Heart right ventricle (tissue), 16 donors: ENCODE results near the gene PRMT5. TPM values are rescaled to one million over a fixed set of nuclear protein-coding genes. Genes with fewer than 3 reads are reported as not detected.

Experiments used
- ATAC-seq, 8 donors: fragments of 200-7000 bp; cut with Tn5 transposase; one replicate each; pipeline ENCODE4 v1.9.1; 2020; ENCODE audit warnings: mild to moderate bottlenecking in 8 of 8, moderate library complexity in 8 of 8, moderate number of reproducible peaks in 1 of 8
- DNase-seq, 2 donors: peaks; one replicate each; pipeline ENCODE4 v3.0.0-alpha.2; 2020
- H3K27ac ChIP-seq, 10 donors: fragments of 200-600 bp; sonication (generic) in 2 of 10; one replicate each; pipeline versions ENCODE4 v1.5.0 to v1.8.0; 2020 to 2022; ENCODE audit warnings: mild to moderate bottlenecking in 3 of 10
- H3K27me3 ChIP-seq, 7 donors: fragments of 200-600 bp; one replicate each; pipeline ENCODE4 v1.8.0; 2021 to 2022; ENCODE audit warnings: mild to moderate bottlenecking in 2 of 7
- H3K36me3 ChIP-seq, 9 donors: fragments of 200-600 bp; sonication (generic) in 1 of 9; one replicate each; pipeline versions ENCODE4 v1.5.0 to v1.8.0; 2020 to 2022; ENCODE audit warnings: mild to moderate bottlenecking in 2 of 9
- H3K4me1 ChIP-seq, 9 donors: fragments of 200-600 bp; sonication (generic) in 1 of 9; one replicate each; pipeline versions ENCODE4 v1.5.0 to v1.8.0; 2020 to 2022; ENCODE audit warnings: mild to moderate bottlenecking in 4 of 9
- H3K4me3 ChIP-seq, 10 donors: fragments of 200-600 bp; sonication (generic) in 2 of 10; one replicate each; pipeline versions ENCODE4 v1.5.0 to v1.8.0; 2020 to 2022; ENCODE audit warnings: mild to moderate bottlenecking in 7 of 10, moderate library complexity in 2 of 10
- H3K9me3 ChIP-seq, 11 donors: fragments of 200-600 bp in 10 of 11; sonication (generic) in 2 of 11; one replicate each; pipeline versions ENCODE4 v1.5.0 to v1.8.0; 2013 to 2022; ENCODE audit warnings: mild to moderate bottlenecking in 2 of 11, control low read depth in 1 of 11, moderate library complexity in 1 of 11
- CTCF ChIP-seq, 9 donors: fragments of 200-600 bp; sonication (generic) in 2 of 9; IDR thresholded peaks; one replicate each; pipeline versions ENCODE4 v1.5.0 to v1.8.0; 2021 to 2022; ENCODE audit warnings: antibody characterized with exemption in 9 of 9, mild to moderate bottlenecking in 5 of 9, moderate library complexity in 1 of 9
- WGBS, 2 donors: extraction: QIAGEN DNeasy Blood & Tissue Kit; methylation state at CpG; one replicate each; pipeline ENCODE4 v1.1.7; 2013; ENCODE audit warnings: inconsistent platforms in 1 of 2; 5-methylcytosine and 5-hydroxymethylcytosine counted together
- intact Hi-C, 10 donors: fragments of 100-400 bp; cut with DNase I; formaldehyde crosslinking; loops; one replicate each; pipeline versions ENCODE4 v1.11.1 to v1.14.2; 2022
- polyA plus RNA-seq, 2 donors: library from polyadenylated mRNA; stranded (reverse); fragments of 200-250 nt; gene quantifications; one replicate each; pipeline ENCODE4 v1.2.3, GENCODE V29; 2013
- total RNA-seq, 10 donors: library from RNA; stranded (reverse); fragmentation: NEBNext Ultra II Directional in 3 of 10; extraction: Animal tissue kit (Norgen Biotek cat#: 25700) in 3 of 10; gene quantifications; one replicate each; pipeline versions ENCODE4 v1.2.1 to v1.2.4, GENCODE V29; 2021 to 2023
- donor health status: Arrhythmogenic right ventricular cardiomyopathy.
- donor health status: ischemic (EF 13 %, LVEDD 7.1; RV severe dilation, severe dysfunction).
- donor health status: healthy with polysubstance abuse.
- donor health status: DM: no; HTN: yes; CAD: no.
- donor health status: DM: no; HTN: no; CAD: no.
- donor health status: ischemic (EF 25% LVEDD 6.9; RV normal size, moderate dysfunction).
- donor health status: ischemic (EF 25% LVEDD 5.7; RV mildly dilated, moderate dysfunction).
- donor health status: healthy.
- donor health status: DM: yes; HTN: yes; CAD: no.
- donor health status: Ischemic cardiomyopathy.
- donor health status: ischemic (EF 35%, LVEDD 5.7; RV mildly dilated, moderate dysfunction).
- donor health status: nonischemic (EF 11% LVEDD 7.7; RV severe dilation, severe dysfunction).
- donor health status: DM: yes; HTN: yes; CAD: no.
- donor health status: PGD.
- donor health status: ischemic (EF 29% LVEDD 5.4; RV normal size, mild dysfunction).
- donor health status: nonischemic (EF 23%, LVEDD 6.1; RV moderate dilation, normal function).

The PRMT5 gene
- total and polyA plus RNA-seq, 12 donors = 7.8 to 75.1 (median 48.2) TPM

GRCh38 chr14:22872033-22872832 is 56.9 kb downstream of the PRMT5 start:
- peak; percentile 43 to 71 (median 58) for ATAC-seq
- peak; percentile 74 to 81 for DNase-seq
- peak overlapping the region; percentile 74 to 97 (median 90) for H3K4me3 ChIP-seq
- peaks cover 0 to 43% (median 35%) of the 10 kb centered on the region in 9 donors for H3K36me3 ChIP-seq
- no peaks in the 10 kb centered on the region for H3K9me3 ChIP-seq
- intact Hi-C loops = loop anchor here in 2 of 10 donors (2.0 to 5.0 kb wide), 2 partner anchors 29 to 45 kb away; partner anchors contain the start of gene RBM23 (in 2 of the 2)
- peaks cover 2 to 30% (median 25%) of the 10 kb centered on the region in 9 donors for H3K4me1 ChIP-seq
- 0% methylated on average over 45 of the region's 45 CpGs for WGBS, 2 donors
- no peaks in the 10 kb centered on the region for H3K27me3 ChIP-seq
- peak; percentile 83 to 97 (median 90) for TF ChIP-seq CTCF (IDR thresholded peaks at IDR 0.05)
- peak overlapping the region; percentile 95 to 99 (median 98) for H3K27ac ChIP-seq

DNA sequence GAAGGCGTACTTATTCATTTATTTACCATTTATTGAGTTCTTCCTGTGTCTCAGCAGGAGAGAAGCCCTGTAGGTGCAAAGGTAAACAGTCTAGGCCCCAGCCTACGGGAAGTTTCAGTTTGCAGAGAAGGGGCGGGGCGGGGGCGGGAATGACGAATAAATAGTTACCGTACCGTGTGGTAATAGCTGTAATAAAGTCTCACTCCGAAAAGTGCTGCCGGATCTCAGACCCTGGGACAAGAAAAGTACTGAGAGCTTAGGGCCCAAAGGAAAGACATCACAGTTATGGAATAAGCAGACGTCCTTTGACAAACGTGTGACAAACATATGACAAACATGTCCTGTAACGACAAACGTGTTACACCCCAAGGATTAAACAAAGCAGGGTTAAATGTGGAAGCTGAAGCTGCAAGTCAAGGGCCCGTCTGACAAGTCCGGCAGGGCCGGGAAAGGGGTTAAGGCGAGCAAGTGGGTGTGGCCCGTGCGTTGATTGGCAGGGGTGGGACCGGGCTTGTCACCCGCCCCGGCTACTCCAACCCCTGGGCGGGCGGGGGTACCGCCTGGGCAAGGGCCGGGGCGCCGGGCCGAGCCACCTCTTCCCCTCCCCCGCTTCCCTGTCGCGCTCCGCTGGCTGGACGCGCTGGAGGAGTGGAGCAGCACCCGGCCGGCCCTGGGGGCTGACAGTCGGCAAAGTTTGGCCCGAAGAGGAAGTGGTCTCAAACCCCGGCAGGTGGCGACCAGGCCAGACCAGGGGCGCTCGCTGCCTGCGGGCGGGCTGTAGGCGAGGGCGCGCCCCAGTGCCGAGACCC is 57.7 kb downstream of the PRMT5 start, which contains the start of gene LRP10:
Gene LRP10 (plus strand): TSS at position 517 of the 809 bp plus-strand sequence. CDS start 564 bp downstream, outside the sequence.
- ATAC-seq (peak; percentile 95 to 97 (median 96)), DNase-seq (peak; percentile 92 to 95)
- Histone ChIP-seq H3K27ac (peak within 1 kb of the TSS; percentile 95 to 99 (median 98)), H3K36me3 (peaks cover 0 to 35% (median 27%) of the 10 kb centered on the region in 9 donors), H3K9me3 (no peaks in the 10 kb centered on the region), H3K4me3 (peak within 1 kb of the TSS; percentile 74 to 97 (median 90)), H3K27me3 (no peaks in the 10 kb centered on the region), H3K4me1 (peaks cover 2 to 30% (median 24%) of the 10 kb centered on the region in 9 donors)
- intact Hi-C loops = loop anchor here in 2 of 10 donors (2.0 to 5.0 kb wide), 2 partner anchors 29 to 46 kb away; partner anchors contain the start of gene RBM23 (in 2 of the 2)
- 0% methylated on average over 49 to 50 of the region's 50 CpGs for WGBS, 2 donors
- TF ChIP-seq CTCF (IDR thresholded peaks at IDR 0.05) = peak in 1 of 9 donors; percentile 7

- peak overlapping the region; percentile 95 to 99 (median 98) for H3K27ac ChIP-seq
- H3K4me3 ChIP-seq = peak overlapping the region; percentile 23 to 97 (median 86)
- intact Hi-C loops = loop anchor here in 2 of 10 donors (5.0 kb wide), 1 partner anchor 46 kb away; the partner anchor contains the start of gene RBM23 (in 2 of the 2)
- peaks cover 0 to 29% (median 21%) of the 10 kb centered on the region in 9 donors for H3K36me3 ChIP-seq
- 3 to 6% methylated on average over 1 of the region's 1 CpG for WGBS, 2 donors
- DNase-seq (no peak), ATAC-seq (peak in 7 of 8 donors; percentile 1 to 26 (median 19))
- H3K9me3 ChIP-seq = no peaks in the 10 kb centered on the region
- TF ChIP-seq CTCF (IDR thresholded peaks at IDR 0.05) = no peak
- H3K27me3 ChIP-seq = no peaks in the 10 kb centered on the region
- peaks cover 2 to 33% (median 21%) of the 10 kb centered on the region in 9 donors for H3K4me1 ChIP-seq
Observed at GRCh38 chr14:22870811-22871223, 58.4 kb downstream of the PRMT5 start.

Other genes starting within 250 kb of the PRMT5 start
- gene OXA1L, start 162.7 kb downstream of the PRMT5 start, total RNA-seq = 100 to 1,000 TPM; 138 to 219 (median 189) TPM
- gene OXA1L, start 162.7 kb downstream of the PRMT5 start, polyA plus RNA-seq = 100 to 1,000 TPM; 143 to 146 TPM
- 10 to 100 TPM in 1 of 10 donors, 1 to 10 TPM in 9; 1.1 to 16.1 (median 2.8) TPM for gene SLC7A7, start 113.9 kb downstream of the PRMT5 start, total RNA-seq
- 1 to 10 TPM; 2.3 to 3.7 TPM for gene SLC7A7, start 113.9 kb downstream of the PRMT5 start, polyA plus RNA-seq
- 100 to 1,000 TPM in 7 of 10 donors, 10 to 100 TPM in 3; 90.1 to 117 (median 106) TPM for gene MRPL52, start 99.5 kb downstream of the PRMT5 start, total RNA-seq
- 100 to 1,000 TPM; 136 to 300 TPM for gene MRPL52, start 99.5 kb downstream of the PRMT5 start, polyA plus RNA-seq
- 10 to 100 TPM; 13.6 to 43.3 (median 20.2) TPM for gene MMP14, start 92.8 kb downstream of the PRMT5 start, total RNA-seq
- gene MMP14, start 92.8 kb downstream of the PRMT5 start, polyA plus RNA-seq = 10 to 100 TPM; 24.8 to 27.4 TPM
- gene LRP10, start 57.6 kb downstream of the PRMT5 start, total RNA-seq = 100 to 1,000 TPM in 1 of 10 donors, 10 to 100 TPM in 9; 39.3 to 101 (median 50.9) TPM
- gene LRP10, start 57.6 kb downstream of the PRMT5 start, polyA plus RNA-seq = 10 to 100 TPM; 10.3 to 38.4 TPM
- gene REM2, start 46.2 kb downstream of the PRMT5 start, total RNA-seq = under 1 TPM in 4 of 10 donors, not detected in 6; 0.14 to 0.25 (median 0.18) TPM
- under 1 TPM; 0.07 to 0.22 TPM for gene REM2, start 46.2 kb downstream of the PRMT5 start, polyA plus RNA-seq
- 10 to 100 TPM; 27.8 to 58.1 (median 36.1) TPM for gene RBM23, start 10.2 kb downstream of the PRMT5 start, total RNA-seq
- gene RBM23, start 10.2 kb downstream of the PRMT5 start, polyA plus RNA-seq = 10 to 100 TPM; 24.0 to 30.1 TPM
- gene HAUS4, start 27.7 kb upstream of the PRMT5 start, total RNA-seq = 10 to 100 TPM; 13.2 to 30.9 (median 19.3) TPM
- 10 to 100 TPM; 14.9 to 18.2 TPM for gene HAUS4, start 27.7 kb upstream of the PRMT5 start, polyA plus RNA-seq
- 10 to 100 TPM in 6 of 10 donors, 1 to 10 TPM in 4; 5.6 to 25.9 (median 11.1) TPM for gene AJUBA, start 53.2 kb upstream of the PRMT5 start, total RNA-seq
- 1 to 10 TPM; 5.3 to 6.0 TPM for gene AJUBA, start 53.2 kb upstream of the PRMT5 start, polyA plus RNA-seq
- gene C14orf93, start 80.8 kb upstream of the PRMT5 start, total RNA-seq = 1 to 10 TPM; 3.2 to 6.2 (median 4.8) TPM
- 1 to 10 TPM; 3.2 to 6.7 TPM for gene C14orf93, start 80.8 kb upstream of the PRMT5 start, polyA plus RNA-seq
- gene PSMB5, start 105.5 kb upstream of the PRMT5 start, total RNA-seq = 100 to 1,000 TPM; 111 to 141 (median 122) TPM
- gene PSMB5, start 105.5 kb upstream of the PRMT5 start, polyA plus RNA-seq = 100 to 1,000 TPM in 1 of 2 donors, 10 to 100 TPM in 1; 35.6 to 206 TPM
- not detected for gene PSMB11, start 112.8 kb upstream of the PRMT5 start, total RNA-seq
- not detected for gene PSMB11, start 112.8 kb upstream of the PRMT5 start, polyA plus RNA-seq
- gene CDH24, start 128.1 kb upstream of the PRMT5 start, total RNA-seq = 1 to 10 TPM in 7 of 10 donors, under 1 TPM in 3; 0.57 to 4.4 (median 1.3) TPM
- gene CDH24, start 128.1 kb upstream of the PRMT5 start, polyA plus RNA-seq = 1 to 10 TPM; 1.9 to 9.1 TPM
- gene ACIN1, start 165.8 kb upstream of the PRMT5 start, total RNA-seq = 10 to 100 TPM; 60.2 to 79.7 (median 68.0) TPM
- gene ACIN1, start 165.8 kb upstream of the PRMT5 start, polyA plus RNA-seq = 100 to 1,000 TPM in 1 of 2 donors, 10 to 100 TPM in 1; 35.7 to 119 TPM
- 10 to 100 TPM; 22.3 to 35.9 (median 28.4) TPM for gene C14orf119, start 166.1 kb upstream of the PRMT5 start, total RNA-seq
- gene C14orf119, start 166.1 kb upstream of the PRMT5 start, polyA plus RNA-seq = 10 to 100 TPM in 1 of 2 donors, 1 to 10 TPM in 1; 9.8 to 43.3 TPM
- gene CIROP, start 175.6 kb upstream of the PRMT5 start, total RNA-seq = not detected
- not detected for gene CIROP, start 175.6 kb upstream of the PRMT5 start, polyA plus RNA-seq
- gene CEBPE, start 189.9 kb upstream of the PRMT5 start, total RNA-seq = under 1 TPM in 1 of 10 donors, not detected in 9; 0.53 TPM
- gene CEBPE, start 189.9 kb upstream of the PRMT5 start, polyA plus RNA-seq = under 1 TPM in 1 of 2 donors, not detected in 1; 0.07 TPM